T-helper 2 cell (primary cell): ENCODE results near the gene EHBP1.
A peak's percentile ranks its signal among the peaks of the same experiment; 100 is the strongest.

Experiments used
- DNase-seq, 5 experiments: peaks; one replicate each; pipeline versions ENCODE4 v3.0.0 to v3.0.0-alpha.2; 2012 to 2022

Gene EHBP1

GRCh38 chr2:62884514-62884913 is 179.0 kb downstream of the EHBP1 start:
- DNase-seq = no peak

- DNase-seq = no peak
Measured at GRCh38 chr2:62894966-62895631, 189.6 kb downstream of the EHBP1 start.

GRCh38 chr2:62895632-62896009 is 190.1 kb downstream of the EHBP1 start:
- no peak for DNase-seq

- no peak for DNase-seq
Measured at GRCh38 chr2:62897187-62897827, 191.8 kb downstream of the EHBP1 start.

- no peak for DNase-seq
Measured at GRCh38 chr2:62904344-62904743, 198.8 kb downstream of the EHBP1 start.

- DNase-seq = no peak
Measured at GRCh38 chr2:62908145-62908544, 202.6 kb downstream of the EHBP1 start.

- no peak for DNase-seq
Measured at GRCh38 chr2:62913311-62913710, 207.8 kb downstream of the EHBP1 start.

- no peak for DNase-seq
Measured at GRCh38 chr2:62919041-62919440, 213.5 kb downstream of the EHBP1 start.

GRCh38 chr2:62920070-62920469 is 214.6 kb downstream of the EHBP1 start:
- DNase-seq = no peak

- no peak for DNase-seq
Measured at GRCh38 chr2:62923242-62923641, 217.7 kb downstream of the EHBP1 start.

- DNase-seq = no peak
Measured at GRCh38 chr2:62923881-62924280, 218.4 kb downstream of the EHBP1 start.

GRCh38 chr2:62928015-62928414 is 222.5 kb downstream of the EHBP1 start:
- DNase-seq = no peak

GRCh38 chr2:62931536-62931935 is 226.0 kb downstream of the EHBP1 start:
- no peak for DNase-seq

GRCh38 chr2:62933398-62933917 is 227.9 kb downstream of the EHBP1 start:
- DNase-seq = no peak

- no peak for DNase-seq
Measured at GRCh38 chr2:62934517-62934916, 229.0 kb downstream of the EHBP1 start.

- DNase-seq = no peak
Measured at GRCh38 chr2:62938126-62938525, 232.6 kb downstream of the EHBP1 start.

GRCh38 chr2:62939735-62940491 is 234.4 kb downstream of the EHBP1 start:
- no peak for DNase-seq

GRCh38 chr2:62940697-62941096 is 235.2 kb downstream of the EHBP1 start:
- no peak for DNase-seq

- peak in 1 of 5 experiments; percentile 1 for DNase-seq
Measured at GRCh38 chr2:62941413-62941812, 235.9 kb downstream of the EHBP1 start.

GRCh38 chr2:62944362-62944761 is 238.8 kb downstream of the EHBP1 start:
- no peak for DNase-seq

- DNase-seq = no peak
Measured at GRCh38 chr2:62947403-62947802, 241.9 kb downstream of the EHBP1 start.

- no peak for DNase-seq
Measured at GRCh38 chr2:62956651-62957050, 251.1 kb downstream of the EHBP1 start.

- no peak for DNase-seq
Measured at GRCh38 chr2:62958206-62958605, 252.7 kb downstream of the EHBP1 start.

GRCh38 chr2:62964050-62964449 is 258.5 kb downstream of the EHBP1 start:
- no peak for DNase-seq
